OCI-M2 (cell line): ENCODE measurements around the gene RELL2.

Experiments
- DNase-seq: peaks from one replicate; lab custom pipeline; 2025; ENCODE audit not compliant: unreplicated experiment; lab: John Stamatoyannopoulos, UW

Gene RELL2

GRCh38 chr5:141649056-141649688 is 12.4 kb downstream of the RELL2 start:
- no peak for DNase-seq

GRCh38 chr5:141649972-141650371 is 13.2 kb downstream of the RELL2 start:
- DNase-seq = no peak

GRCh38 chr5:141650851-141651727 is 14.3 kb downstream of the RELL2 start, which contains the start of gene FCHSD1:
Gene FCHSD1, minus strand, starts transcription at chr5:141651418. Its CDS starts 50 bp downstream, at chr5:141651368.
- peak; percentile 18 for DNase-seq

GRCh38 chr5:141651728-141652105 is 14.9 kb downstream of the RELL2 start:
- no peak for DNase-seq

GRCh38 chr5:141654298-141654697 is 17.5 kb downstream of the RELL2 start:
- no peak for DNase-seq

- no peak for DNase-seq
Measured at GRCh38 chr5:141655020-141655419, 18.2 kb downstream of the RELL2 start.

- no peak for DNase-seq
Measured at GRCh38 chr5:141656396-141656795, 19.6 kb downstream of the RELL2 start.

- DNase-seq = no peak
Measured at GRCh38 chr5:141657404-141657803, 20.6 kb downstream of the RELL2 start.

- no peak for DNase-seq
Measured at GRCh38 chr5:141657937-141658545, 21.2 kb downstream of the RELL2 start.

GRCh38 chr5:141662028-141662427 is 25.2 kb downstream of the RELL2 start:
- DNase-seq = no peak

- no peak for DNase-seq
Measured at GRCh38 chr5:141663506-141663905, 26.7 kb downstream of the RELL2 start.

- DNase-seq = peak; percentile 20
Measured at GRCh38 chr5:141664733-141665461, 28.1 kb downstream of the RELL2 start.

GRCh38 chr5:141665995-141666940 is 29.5 kb downstream of the RELL2 start:
- DNase-seq = no peak

GRCh38 chr5:141668601-141669265 is 31.9 kb downstream of the RELL2 start:
- no peak for DNase-seq

GRCh38 chr5:141669520-141669919 is 32.7 kb downstream of the RELL2 start:
- no peak for DNase-seq

GRCh38 chr5:141672071-141672840 is 35.5 kb downstream of the RELL2 start:
- no peak for DNase-seq

GRCh38 chr5:141672841-141673813 is 36.3 kb downstream of the RELL2 start:
- no peak for DNase-seq

- no peak for DNase-seq
Measured at GRCh38 chr5:141674747-141675146, 38.0 kb downstream of the RELL2 start.
